Measurements from ENCODE around the gene BTLA. TPM values are rescaled to one million over a fixed set of nuclear protein-coding genes. Genes with fewer than 3 reads are reported as not detected.
"Not testable (repeated sequence)": the region's sequence is repeated elsewhere in the genome, so short reads cannot be mapped to it uniquely, and the experiment has no call there.

The BTLA gene
- total RNA-seq, 1 donor: 0.27 TPM

DNA sequence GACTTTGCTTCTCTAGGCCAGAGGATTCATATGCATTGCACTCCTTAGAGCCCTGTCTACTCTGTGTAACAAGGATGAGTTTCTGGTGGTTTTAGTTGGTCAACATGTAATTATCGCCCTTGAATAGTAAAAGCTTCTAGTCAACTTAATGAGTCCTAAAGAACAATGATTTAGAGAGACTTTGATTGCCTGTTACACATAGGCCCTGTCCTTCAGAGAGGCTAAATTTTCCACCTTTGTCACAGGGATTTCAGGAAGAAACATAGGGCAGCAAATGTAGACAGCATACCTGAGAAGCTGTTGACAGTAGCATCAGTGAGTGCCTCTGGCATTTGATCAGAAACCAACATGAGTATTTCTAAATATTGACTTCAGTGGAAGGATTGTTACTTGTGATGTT is 7.1 kb downstream of the BTLA start:
- DNase-seq (ENCODE audit: low read depth in 2 of 3, low spot score in 2 of 3): no peak

GRCh38 chr3:112491373-112491772 is 7.9 kb downstream of the BTLA start:
- no peak for DNase-seq (ENCODE audit: low read depth in 2 of 3, low spot score in 2 of 3)

GRCh38 chr3:112489674-112490479 is 9.4 kb downstream of the BTLA start:
- DNase-seq (ENCODE audit: low read depth in 2 of 3, low spot score in 2 of 3): no peak

DNA sequence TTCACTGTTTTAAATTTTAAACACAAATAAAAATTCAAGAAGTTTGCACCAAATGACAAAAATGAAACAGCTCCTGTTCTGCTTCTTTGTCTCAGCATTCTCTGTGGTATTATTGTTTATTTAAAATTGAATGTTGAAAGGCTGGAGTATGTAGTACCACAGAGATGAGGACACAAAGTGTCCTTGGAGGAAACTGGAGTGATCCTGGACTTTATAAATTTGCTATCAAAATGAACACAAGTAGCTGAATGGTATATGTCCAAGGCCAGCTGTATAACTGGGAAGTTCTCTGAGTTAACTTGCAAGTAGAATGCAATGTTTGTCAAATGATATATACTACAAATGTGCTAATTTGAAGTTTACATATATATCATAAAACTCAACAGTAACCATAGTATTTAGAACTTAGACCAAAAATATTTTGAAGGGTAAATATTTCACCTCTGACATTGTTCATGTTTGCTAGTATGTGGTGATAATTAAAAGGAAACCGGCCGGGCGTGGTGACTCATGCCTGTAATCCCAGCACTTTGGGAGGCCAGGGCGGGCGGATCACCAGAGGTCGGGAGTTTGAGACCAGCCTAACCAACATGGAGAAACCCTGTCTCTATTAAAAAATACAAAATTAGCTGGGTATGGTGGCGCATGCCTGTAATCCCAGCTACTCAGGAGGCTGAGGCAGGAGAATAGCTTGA is 12.3 kb downstream of the BTLA start:
- DNase-seq (ENCODE audit: low read depth in 2 of 3, low spot score in 2 of 3): no peak

DNA sequence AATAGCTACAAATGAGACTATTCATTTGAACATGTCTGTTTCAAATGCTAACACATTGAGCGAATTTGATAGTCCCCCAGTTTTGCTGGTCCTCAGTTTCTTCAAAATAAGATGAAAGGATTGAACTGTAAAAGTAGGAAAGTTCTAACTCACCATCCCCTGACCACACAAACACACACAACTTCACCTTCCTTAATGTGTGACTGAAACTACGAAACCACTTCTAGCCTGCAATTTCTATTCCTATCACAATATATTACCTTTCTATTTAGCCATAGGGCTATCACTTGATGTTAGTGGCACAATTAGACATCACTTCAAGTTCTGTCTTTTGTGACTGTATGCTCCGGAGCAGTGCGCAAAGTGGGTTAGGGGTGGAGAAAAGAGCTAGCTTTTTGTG is 14.9 kb downstream of the BTLA start:
- DNase-seq (ENCODE audit: low read depth in 2 of 3, low spot score in 2 of 3): no peak

DNA sequence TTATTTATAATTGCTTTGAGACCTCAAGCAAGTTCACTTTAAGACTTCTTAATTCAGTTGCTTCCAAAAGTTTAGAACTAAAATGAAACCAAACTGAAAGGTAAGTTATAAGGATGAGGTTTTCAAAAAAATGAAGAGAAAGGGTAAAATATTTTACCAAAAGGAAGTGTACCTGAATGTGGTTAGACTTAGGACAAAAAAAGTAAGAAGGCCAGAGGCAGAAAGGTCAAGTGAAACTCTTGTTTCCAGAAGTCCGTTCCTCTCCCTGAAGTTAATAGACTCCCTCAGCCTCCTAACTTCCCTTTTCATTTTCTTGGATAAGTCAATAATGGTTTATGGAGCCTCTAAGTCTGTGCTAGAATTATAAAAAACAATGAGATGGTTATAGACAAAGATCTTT is 16.6 kb downstream of the BTLA start:
- no peak for DNase-seq (ENCODE audit: low read depth in 2 of 3, low spot score in 2 of 3)

DNA sequence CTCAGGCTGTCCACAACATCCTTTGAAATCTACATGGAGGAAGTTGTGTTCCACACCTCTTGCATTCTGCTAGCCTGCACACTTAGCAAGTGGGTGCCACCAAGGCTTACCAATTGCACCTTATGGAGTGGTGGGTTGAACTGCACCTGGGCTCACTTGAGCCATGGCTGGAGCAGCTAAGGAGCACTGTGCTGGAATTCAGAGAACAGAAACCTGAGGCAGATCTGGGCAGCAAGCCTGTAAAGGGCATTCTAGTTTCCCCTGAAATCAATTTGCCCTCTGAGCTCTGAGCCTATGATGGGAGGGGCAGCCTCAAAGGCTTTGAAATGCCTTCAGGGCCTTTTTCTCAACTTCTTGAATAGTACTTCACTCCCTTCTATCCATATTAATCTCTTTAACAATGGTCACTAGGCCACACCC is 18.0 kb downstream of the BTLA start:
- DNase-seq (ENCODE audit: low read depth in 2 of 3, low spot score in 2 of 3): no peak

- peak in 1 of 3 donors; percentile 33 for DNase-seq (ENCODE audit: low read depth in 2 of 3, low spot score in 2 of 3)
Measured at GRCh38 chr3:112477891-112478290, 21.4 kb downstream of the BTLA start.

DNA sequence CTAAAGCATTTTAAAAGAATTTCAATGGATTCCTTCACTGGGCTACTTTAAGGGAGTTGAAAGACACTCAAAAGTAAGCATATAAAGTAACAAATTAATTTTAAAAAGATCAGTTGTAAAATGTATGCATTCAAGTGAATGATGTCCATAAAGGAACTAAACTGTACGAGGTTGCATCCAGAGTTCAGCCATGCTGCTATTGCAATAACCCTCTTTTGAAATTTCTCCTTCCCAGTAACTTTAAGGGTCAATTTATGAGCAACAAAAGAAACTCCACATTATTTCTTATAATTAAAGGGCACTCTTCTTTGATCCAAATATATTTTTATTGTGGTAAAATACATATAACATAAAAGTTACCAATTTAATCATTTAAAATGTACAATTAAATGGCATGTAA is 22.9 kb downstream of the BTLA start:
- DNase-seq (ENCODE audit: low read depth in 2 of 3, low spot score in 2 of 3): no peak

DNA sequence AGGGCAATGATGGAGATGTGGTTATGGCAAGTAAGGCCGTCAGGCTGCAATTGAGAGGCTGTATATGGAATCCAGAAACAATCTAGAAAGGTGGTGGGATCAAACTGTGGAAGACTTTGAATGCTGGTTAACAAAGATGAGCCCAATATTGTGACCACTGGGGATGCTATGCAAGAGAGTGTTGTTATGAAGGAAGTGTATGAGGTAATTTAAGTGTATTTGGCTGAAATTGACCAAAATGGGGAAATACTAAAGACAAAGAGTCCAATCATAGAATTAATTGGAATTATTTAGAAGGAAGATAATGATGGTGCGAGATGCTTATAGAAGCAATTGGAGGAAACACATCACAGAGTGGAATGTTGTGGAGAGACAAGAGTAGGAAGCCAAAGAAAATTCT is 24.5 kb downstream of the BTLA start:
- no peak for DNase-seq (ENCODE audit: low read depth in 2 of 3, low spot score in 2 of 3)

DNA sequence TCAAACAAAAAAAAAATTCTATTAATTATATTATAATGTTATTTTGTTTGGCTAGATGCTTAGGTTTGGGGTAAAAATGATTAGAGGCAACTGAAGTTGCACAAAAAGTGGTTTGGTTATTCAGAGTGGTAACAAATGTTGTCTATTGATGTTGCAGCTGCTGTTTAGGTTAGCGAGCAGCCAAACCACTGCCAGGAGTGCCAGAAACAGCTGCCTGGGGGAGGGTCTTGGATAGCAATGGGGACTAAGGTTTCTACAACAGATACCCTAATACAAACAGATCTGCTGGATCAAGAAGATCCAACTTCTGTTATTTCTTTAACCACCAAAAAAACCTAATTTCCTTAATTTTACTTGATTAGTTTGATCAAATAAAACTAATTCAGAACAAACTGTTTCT is 26.6 kb downstream of the BTLA start:
- DNase-seq (ENCODE audit: low read depth in 2 of 3, low spot score in 2 of 3): peak in 1 of 3 donors; percentile 15

GRCh38 chr3:112471596-112472325 is 27.5 kb downstream of the BTLA start:
- no peak for DNase-seq (ENCODE audit: low read depth in 2 of 3, low spot score in 2 of 3)

GRCh38 chr3:112470788-112471187 is 28.5 kb downstream of the BTLA start:
- DNase-seq (ENCODE audit: low read depth in 2 of 3, low spot score in 2 of 3): no peak

GRCh38 chr3:112469671-112470070 is 29.6 kb downstream of the BTLA start:
- DNase-seq (ENCODE audit: low read depth in 2 of 3, low spot score in 2 of 3): peak in 1 of 3 donors; percentile 32

DNA sequence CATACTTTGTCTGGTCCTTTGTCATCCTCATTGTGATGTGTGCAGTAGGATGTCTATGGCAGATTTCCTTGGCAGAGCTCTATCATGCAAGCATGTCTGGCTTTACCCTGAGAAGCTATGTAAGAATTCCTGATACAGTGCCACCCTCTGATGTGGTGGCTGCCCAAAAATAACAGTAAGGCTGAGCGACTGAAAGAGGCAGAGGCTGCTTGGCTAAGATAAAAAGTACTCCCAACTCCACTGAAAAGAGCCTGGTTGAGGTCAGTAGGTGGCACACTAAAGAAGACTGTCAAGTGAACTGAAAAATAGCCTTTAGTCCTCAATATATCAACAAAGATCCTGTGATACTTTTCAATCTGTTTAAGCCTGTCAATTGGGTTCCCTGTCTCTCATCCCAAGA is 31.7 kb downstream of the BTLA start:
- no peak for DNase-seq (ENCODE audit: low read depth in 2 of 3, low spot score in 2 of 3)

DNA sequence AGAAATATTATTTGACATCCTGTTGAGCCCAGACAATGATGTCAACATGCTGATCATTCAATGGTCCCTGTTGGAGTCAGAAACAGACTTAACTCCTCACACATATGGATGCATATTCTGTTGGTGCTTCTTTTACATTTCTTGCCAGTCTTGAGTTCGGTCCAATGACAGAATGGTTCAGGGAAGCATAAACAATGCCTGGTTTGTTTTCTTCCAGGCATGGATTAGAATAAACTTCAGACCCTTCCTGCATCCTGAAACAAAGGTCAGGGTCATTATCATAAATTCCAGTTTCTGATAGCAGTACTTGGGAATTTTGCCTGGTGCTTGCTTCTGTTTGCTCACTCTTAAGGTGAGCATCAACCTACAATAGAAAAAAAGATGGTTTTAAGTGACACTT is 33.3 kb downstream of the BTLA start:
- DNase-seq (ENCODE audit: low read depth in 2 of 3, low spot score in 2 of 3): no peak

- peak in 2 of 3 donors; percentile 33 to 57 for DNase-seq (ENCODE audit: low read depth in 2 of 3, low spot score in 2 of 3)
Measured at GRCh38 chr3:112464264-112464663, 35.0 kb downstream of the BTLA start.

GRCh38 chr3:112463250-112463649 is 36.0 kb downstream of the BTLA start:
- DNase-seq (ENCODE audit: low read depth in 2 of 3, low spot score in 2 of 3): no peak

GRCh38 chr3:112461787-112462186 is 37.5 kb downstream of the BTLA start:
- not testable (repeated sequence) for DNase-seq (ENCODE audit: low read depth in 2 of 3, low spot score in 2 of 3)

- no peak for DNase-seq (ENCODE audit: low read depth in 2 of 3, low spot score in 2 of 3)
Measured at GRCh38 chr3:112460519-112461195, 38.6 kb downstream of the BTLA start.

DNA sequence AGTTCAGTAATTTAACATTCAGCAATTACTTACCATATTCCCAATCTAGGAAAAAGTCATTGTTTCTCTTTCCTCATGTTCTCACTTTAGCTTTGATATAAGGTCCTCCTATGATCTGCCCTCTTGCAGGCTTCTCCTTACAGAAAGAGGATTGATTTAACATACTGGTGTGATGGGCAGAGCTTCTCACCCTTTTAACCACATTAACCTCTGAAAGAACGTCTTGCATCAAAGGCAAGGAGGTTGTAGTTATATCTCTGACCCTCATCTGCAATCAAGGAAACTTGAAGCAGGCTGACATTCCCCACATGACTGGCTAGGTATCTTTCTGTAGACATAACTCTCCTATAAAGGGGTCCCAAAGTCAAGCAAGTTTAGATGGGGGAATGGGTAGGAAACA is 39.5 kb downstream of the BTLA start:
- DNase-seq (ENCODE audit: low read depth in 2 of 3, low spot score in 2 of 3): no peak

Measured in hematopoietic multipotent progenitor cell (in vitro differentiated cells).